ENCODE results near the gene WDR91.
"Not testable (repeated sequence)": the region's sequence is repeated elsewhere in the genome, so short reads cannot be mapped to it uniquely, and the experiment has no call there.

Gene WDR91

GRCh38 chr7:135211179-135211945 is at the start of gene WDR91:
TSS of gene WDR91 (minus strand) at chr7:135211526. CDS start at chr7:135211502, 24 bp downstream.
- peak; percentile 97 for DNase-seq

- DNase-seq = no peak
Measured at GRCh38 chr7:135260470-135260869, 49.1 kb upstream of the WDR91 start.

GRCh38 chr7:135259702-135260101 is 48.4 kb upstream of the WDR91 start:
- DNase-seq = no peak

- DNase-seq = no peak
Measured at GRCh38 chr7:135258585-135258984, 47.3 kb upstream of the WDR91 start.

- peak; percentile 24 for DNase-seq
Measured at GRCh38 chr7:135257790-135258189, 46.5 kb upstream of the WDR91 start.

- peak; percentile 91 for DNase-seq
Measured at GRCh38 chr7:135253851-135254771, 42.8 kb upstream of the WDR91 start.

- no peak for DNase-seq
Measured at GRCh38 chr7:135251496-135252391, 40.4 kb upstream of the WDR91 start.

GRCh38 chr7:135248546-135248945 is 37.2 kb upstream of the WDR91 start:
- no peak for DNase-seq

- DNase-seq = no peak
Measured at GRCh38 chr7:135247746-135248471, 36.6 kb upstream of the WDR91 start.

GRCh38 chr7:135246191-135246825 is 35.0 kb upstream of the WDR91 start:
- DNase-seq = no peak

- DNase-seq = no peak
Measured at GRCh38 chr7:135245226-135246190, 34.2 kb upstream of the WDR91 start.

- no peak for DNase-seq
Measured at GRCh38 chr7:135242096-135242684, 30.9 kb upstream of the WDR91 start.

- no peak for DNase-seq
Measured at GRCh38 chr7:135240441-135240840, 29.1 kb upstream of the WDR91 start.

GRCh38 chr7:135239263-135239662 is 27.9 kb upstream of the WDR91 start:
- DNase-seq = no peak

GRCh38 chr7:135238112-135238744 is 26.9 kb upstream of the WDR91 start:
- peak; percentile 57 for DNase-seq

GRCh38 chr7:135236727-135237126 is 25.4 kb upstream of the WDR91 start:
- no peak for DNase-seq

GRCh38 chr7:135235841-135236240 is 24.5 kb upstream of the WDR91 start:
- no peak for DNase-seq

- DNase-seq = no peak
Measured at GRCh38 chr7:135234727-135235126, 23.4 kb upstream of the WDR91 start.

GRCh38 chr7:135234095-135234494 is 22.8 kb upstream of the WDR91 start:
- DNase-seq = not testable (repeated sequence)

Measured in DMS53 (cell line).